GM21423 (cell line): ENCODE data around the gene PLCE1.
A peak's percentile ranks its signal among the peaks of the same experiment; 100 is the strongest.
"Not testable (repeated sequence)": the region's sequence is repeated elsewhere in the genome, so short reads cannot be mapped to it uniquely, and the experiment has no call there.

Source experiments
- ATAC-seq: cut with Tn5 transposase; IDR thresholded peaks from one replicate; pipeline ENCODE4 v1.9.1; 2021; ENCODE audit warnings: mild to moderate bottlenecking, moderate library complexity; ENCODE audit not compliant: unreplicated experiment

Gene PLCE1

GRCh38 chr10:93993782-93994437 lies at the start of gene PLCE1:
Gene PLCE1, plus strand, starts transcription at chr10:93993931. Its CDS starts 37,116 bp downstream, at chr10:94031047.
- ATAC-seq = peak; percentile 48

GRCh38 chr10:93945819-93946218 lies 47.9 kb upstream of the PLCE1 start:
- ATAC-seq = no peak

GRCh38 chr10:93947055-93947454 lies 46.7 kb upstream of the PLCE1 start:
- no peak for ATAC-seq

GRCh38 chr10:93947524-93947923 lies 46.2 kb upstream of the PLCE1 start:
- ATAC-seq = no peak

- ATAC-seq = no peak
Observed at GRCh38 chr10:93951905-93952304, 41.8 kb upstream of the PLCE1 start.

- ATAC-seq = no peak
Observed at GRCh38 chr10:93954299-93954698, 39.4 kb upstream of the PLCE1 start.

- no peak for ATAC-seq
Observed at GRCh38 chr10:93954726-93955363, 38.9 kb upstream of the PLCE1 start.

- ATAC-seq = no peak
Observed at GRCh38 chr10:93958834-93959233, 34.9 kb upstream of the PLCE1 start.

- not testable (repeated sequence) for ATAC-seq
Observed at GRCh38 chr10:93960988-93961387, 32.7 kb upstream of the PLCE1 start.

GRCh38 chr10:93962973-93963372 lies 30.8 kb upstream of the PLCE1 start:
- ATAC-seq = no peak

GRCh38 chr10:93963434-93963833 lies 30.3 kb upstream of the PLCE1 start:
- no peak for ATAC-seq

- ATAC-seq = no peak
Observed at GRCh38 chr10:93965911-93966310, 27.8 kb upstream of the PLCE1 start.

- no peak for ATAC-seq
Observed at GRCh38 chr10:93967756-93968155, 26.0 kb upstream of the PLCE1 start.

- no peak for ATAC-seq
Observed at GRCh38 chr10:93968540-93968945, 25.2 kb upstream of the PLCE1 start.

- not testable (repeated sequence) for ATAC-seq
Observed at GRCh38 chr10:93970433-93971010, 23.2 kb upstream of the PLCE1 start.

GRCh38 chr10:93973748-93974445 lies 19.8 kb upstream of the PLCE1 start:
- no peak for ATAC-seq

GRCh38 chr10:93977442-93977841 lies 16.3 kb upstream of the PLCE1 start:
- ATAC-seq = no peak

GRCh38 chr10:93980486-93980885 lies 13.2 kb upstream of the PLCE1 start:
- ATAC-seq = no peak

GRCh38 chr10:93991114-93991513 lies 2.6 kb upstream of the PLCE1 start:
- ATAC-seq = no peak

- ATAC-seq = no peak
Observed at GRCh38 chr10:93991596-93992284, 2.0 kb upstream of the PLCE1 start.

GRCh38 chr10:93992400-93993030 lies 1.2 kb upstream of the PLCE1 start:
- ATAC-seq = no peak
